ENCODE measurements around the gene ASB3. TPM values are rescaled to one million over a fixed set of nuclear protein-coding genes. Genes with fewer than 3 reads are reported as not detected.
"Not testable (repeated sequence)": the region's sequence is repeated elsewhere in the genome, so short reads cannot be mapped to it uniquely, and the experiment has no call there.

ASB3 gene
- total RNA-seq, 2 experiments from 2014 or later = 21.1 to 21.9 TPM

- H3K27ac Mint-ChIP-seq = no peak overlapping the region
- POLR2A ChIA-PET = interaction anchor here (2.9 kb wide), 1 partner anchor 15 kb away, joined by 11 read pairs; the partner anchor contains the start of gene CHAC2
- CTCF ChIA-PET = interaction anchor here (1.2 kb wide), 1 partner anchor 15 kb away, joined by 3 read pairs; the partner anchor contains the start of gene CHAC2
These were observed 4.1 kb downstream of the ASB3 start for GRCh38 chr2:53782676-53783075.

DNA sequence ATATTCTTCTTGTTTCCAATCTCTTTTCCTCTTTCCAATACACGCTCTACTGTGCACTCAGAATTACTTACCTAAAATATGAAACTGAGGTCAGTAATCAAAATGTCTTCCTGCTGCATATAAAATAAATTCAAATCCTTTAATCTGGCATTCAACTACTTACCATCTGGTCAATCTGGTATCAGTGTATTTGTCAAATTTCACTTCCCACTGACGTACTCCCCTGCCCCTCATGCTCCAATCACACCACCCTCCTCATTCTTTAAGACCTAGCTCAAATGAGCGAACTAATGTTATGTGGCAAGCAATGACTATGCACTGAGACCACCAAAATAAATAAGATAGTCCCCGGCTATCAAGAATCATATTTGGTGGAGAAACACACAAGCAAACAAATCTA, 6.7 kb downstream of the ASB3 start:
- Mint-ChIP-seq H3K36me3 (peaks cover 20% of the 10 kb centered on the region), H3K4me3 (no peak overlapping the region), H3K9me3 (no peaks in the 10 kb centered on the region), H3K27me3 (no peaks in the 10 kb centered on the region), H3K4me1 (ENCODE audit: low read depth) (peaks cover 25% of the 10 kb centered on the region), H3K27ac (no peak overlapping the region)
- ChIA-PET CTCF (no interaction called here), POLR2A (interaction anchor here (1.7 kb wide), 1 partner anchor 10 kb away, joined by 5 read pairs; no protein-coding TSS in a partner anchor)
- intact Hi-C loops (cut with micrococcal nuclease) = loop anchor here (10.0 kb wide), 1 partner anchor 795 kb away; no protein-coding TSS in a partner anchor
- no peak for DNase-seq

More at GRCh38 chr2:53782676-53783075, 4.1 kb downstream of the ASB3 start:
- no peak for DNase-seq
- Mint-ChIP-seq H3K4me3 (no peak overlapping the region), H3K4me1 (ENCODE audit: low read depth) (peaks cover 27% of the 10 kb centered on the region), H3K27me3 (no peaks in the 10 kb centered on the region), H3K9me3 (no peaks in the 10 kb centered on the region), H3K36me3 (peaks cover 13% of the 10 kb centered on the region)
- intact Hi-C loops (cut with micrococcal nuclease) = loop anchor here (10.0 kb wide), 1 partner anchor 792 kb away; no protein-coding TSS in a partner anchor

DNA sequence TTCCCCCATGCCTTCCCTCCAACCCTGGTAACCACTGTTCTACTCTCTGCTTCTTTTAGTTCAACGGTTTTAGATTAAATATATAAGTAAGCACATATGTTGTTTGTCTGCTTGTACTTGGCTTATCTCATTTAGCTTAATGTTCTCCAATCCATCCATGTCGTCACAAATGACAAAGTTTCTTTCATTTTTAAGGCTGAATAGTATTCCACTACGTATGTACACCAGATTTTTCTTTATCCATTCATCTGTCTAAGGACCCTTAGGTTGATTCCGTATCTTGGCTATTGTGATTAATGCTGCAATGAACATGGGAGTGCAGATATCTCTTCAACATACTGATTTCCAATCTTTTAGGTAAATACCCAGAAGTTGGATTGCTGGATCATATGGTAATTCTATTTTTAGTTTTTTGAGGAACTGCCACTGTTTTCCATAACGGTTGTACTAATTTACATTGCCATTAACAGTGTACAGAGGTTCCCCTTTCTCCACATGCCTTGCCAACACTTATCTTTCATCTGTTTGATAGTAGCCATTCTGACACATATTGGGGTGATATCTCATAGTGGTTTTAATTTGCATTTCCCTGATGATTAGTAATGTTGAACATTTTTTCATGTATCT, 8.1 kb downstream of the ASB3 start:
- no peaks in the 10 kb centered on the region for H3K27me3 Mint-ChIP-seq
- no peak overlapping the region for H3K27ac Mint-ChIP-seq
- H3K4me3 Mint-ChIP-seq = no peak overlapping the region
- ChIA-PET CTCF (no interaction called here), POLR2A (no interaction called here)
- no peaks in the 10 kb centered on the region for H3K9me3 Mint-ChIP-seq
- H3K36me3 Mint-ChIP-seq = peaks cover 23% of the 10 kb centered on the region
- intact Hi-C loops (cut with micrococcal nuclease) = no loop called here
- H3K4me1 Mint-ChIP-seq (ENCODE audit: low read depth) = peaks cover 12% of the 10 kb centered on the region
- DNase-seq = no peak

- Mint-ChIP-seq H3K4me3 (no peak overlapping the region), H3K27me3 (no peaks in the 10 kb centered on the region), H3K27ac (peak overlapping the region; percentile 4), H3K4me1 (ENCODE audit: low read depth) (peaks cover 10% of the 10 kb centered on the region), H3K36me3 (peaks cover 27% of the 10 kb centered on the region), H3K9me3 (no peaks in the 10 kb centered on the region)
- POLR2A ChIA-PET = interaction anchor here (1.7 kb wide), 1 partner anchor 9 kb away, joined by 9 read pairs; the partner anchor contains the start of gene CHAC2
- intact Hi-C loops (cut with micrococcal nuclease) = no loop called here
- DNase-seq = no peak
- CTCF ChIA-PET = no interaction called here
These were observed 9.6 kb downstream of the ASB3 start for GRCh38 chr2:53777134-53777533.

DNA sequence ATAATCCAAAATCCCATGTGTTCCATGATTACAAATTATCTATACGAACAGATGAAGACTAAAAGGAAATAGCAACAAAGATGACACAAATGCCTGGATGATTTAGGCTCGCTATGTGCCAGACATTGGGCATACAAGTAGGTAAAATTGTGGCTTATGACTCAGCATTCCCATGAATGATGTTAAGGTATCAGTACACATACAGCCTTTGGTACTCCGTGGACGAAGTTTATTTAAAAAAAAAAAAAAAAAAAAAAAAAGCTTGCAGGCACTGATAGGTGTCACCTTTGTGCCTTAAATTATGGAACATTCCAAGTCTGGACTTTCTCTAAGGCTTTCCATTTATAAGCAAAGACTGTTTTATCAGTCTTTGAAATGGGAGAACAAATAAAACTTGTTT, 16.5 kb downstream of the ASB3 start:
- H3K27ac Mint-ChIP-seq = no peak overlapping the region
- ChIA-PET POLR2A (interaction anchor here (1.4 kb wide), 1 partner anchor 11 kb away, joined by 5 read pairs; no protein-coding TSS in a partner anchor), CTCF (interaction anchor here (1.9 kb wide), 1 partner anchor 16 kb away, joined by 7 read pairs; no protein-coding TSS in a partner anchor)
- no peak overlapping the region for H3K4me3 Mint-ChIP-seq
- intact Hi-C loops (cut with micrococcal nuclease) = no loop called here
- H3K4me1 Mint-ChIP-seq (ENCODE audit: low read depth) = peaks cover 27% of the 10 kb centered on the region
- peaks cover 17% of the 10 kb centered on the region for H3K36me3 Mint-ChIP-seq
- H3K9me3 Mint-ChIP-seq = no peaks in the 10 kb centered on the region
- H3K27me3 Mint-ChIP-seq = no peaks in the 10 kb centered on the region
- DNase-seq = no peak

GRCh38 chr2:53769318-53769945, 17.3 kb downstream of the ASB3 start:
- ChIA-PET POLR2A (interaction anchor here (1.0 to 3.6 kb wide), 3 partner anchors 11 to 24 kb away, joined by 3 to 43 read pairs (median 5); partner anchors contain the start of genes ASB3 and ERLEC1), CTCF (interaction anchor here (1.9 kb wide), 1 partner anchor 17 kb away, joined by 7 read pairs; no protein-coding TSS in a partner anchor)
- no peaks in the 10 kb centered on the region for H3K27me3 Mint-ChIP-seq
- peaks cover 19% of the 10 kb centered on the region for H3K36me3 Mint-ChIP-seq
- intact Hi-C loops (cut with micrococcal nuclease) = loop anchor here (5.0 to 10.0 kb wide), 3 partner anchors 198 to 955 kb away; partner anchors contain the start of gene EML6
- no peak for DNase-seq
- H3K4me1 Mint-ChIP-seq (ENCODE audit: low read depth) = peaks cover 27% of the 10 kb centered on the region
- no peaks in the 10 kb centered on the region for H3K9me3 Mint-ChIP-seq
- H3K4me3 Mint-ChIP-seq = peak overlapping the region; percentile 93
- H3K27ac Mint-ChIP-seq = no peak overlapping the region

- Mint-ChIP-seq H3K27ac (peak overlapping the region; percentile 97), H3K36me3 (peaks cover 22% of the 10 kb centered on the region)
- CTCF ChIA-PET = interaction anchor here (0.7 to 1.7 kb wide), 3 partner anchors 14 to 227 kb away, joined by 3 to 10 read pairs (median 4); partner anchors contain the start of gene ERLEC1
These were observed 18.6 kb downstream of the ASB3 start for GRCh38 chr2:53768242-53768542.

GRCh38 chr2:53767405-53768241, 19.1 kb downstream of the ASB3 start, which contains the start of gene CHAC2:
Gene CHAC2 (plus strand): TSS chr2:53767804. CDS start chr2:53767887, 83 bp downstream.
- Mint-ChIP-seq H3K9me3 (no peaks in the 10 kb centered on the region), H3K4me1 (ENCODE audit: low read depth) (peaks cover 27% of the 10 kb centered on the region), H3K27ac (peak within 1 kb of the TSS; percentile 97), H3K4me3 (peak within 1 kb of the TSS; percentile 93), H3K36me3 (peaks cover 25% of the 10 kb centered on the region), H3K27me3 (no peaks in the 10 kb centered on the region)
- intact Hi-C loops (cut with micrococcal nuclease) = loop anchor here (1.0 to 10.0 kb wide), 5 partner anchors 16 to 957 kb away; partner anchors contain the start of genes EML6 and ERLEC1
- DNase-seq = peak; percentile 91
- POLR2A ChIA-PET = interaction anchor here (0.7 to 3.6 kb wide), 10 partner anchors 9 to 1851 kb away, joined by 3 to 43 read pairs (median 5); partner anchors contain the start of genes ASB3, ERLEC1, PPP4R3B and PSME4
- CTCF ChIA-PET = interaction anchor here (0.7 to 1.7 kb wide), 4 partner anchors 15 to 228 kb away, joined by 3 to 10 read pairs (median 4); partner anchors contain the start of gene ERLEC1

More at GRCh38 chr2:53768242-53768542, 18.6 kb downstream of the ASB3 start:
- Mint-ChIP-seq H3K9me3 (no peaks in the 10 kb centered on the region), H3K4me1 (ENCODE audit: low read depth) (peaks cover 27% of the 10 kb centered on the region), H3K27me3 (no peaks in the 10 kb centered on the region), H3K4me3 (peak overlapping the region; percentile 93)
- no peak for DNase-seq
- intact Hi-C loops (cut with micrococcal nuclease) = loop anchor here (5.0 to 10.0 kb wide), 3 partner anchors 199 to 957 kb away; partner anchors contain the start of gene EML6
- POLR2A ChIA-PET = interaction anchor here (0.7 to 3.6 kb wide), 6 partner anchors 8 to 1850 kb away, joined by 4 to 43 read pairs (median 7); partner anchors contain the start of genes ASB3, ERLEC1, PPP4R3B and PSME4

GRCh38 chr2:53765767-53766166, 21.0 kb downstream of the ASB3 start:
- no peaks in the 10 kb centered on the region for H3K9me3 Mint-ChIP-seq
- intact Hi-C loops (cut with micrococcal nuclease) = loop anchor here (5.0 to 10.0 kb wide), 3 partner anchors 202 to 959 kb away; partner anchors contain the start of gene EML6
- H3K36me3 Mint-ChIP-seq = peaks cover 19% of the 10 kb centered on the region
- no peak for DNase-seq
- POLR2A ChIA-PET = interaction anchor here (1.7 kb wide), 1 partner anchor 31 kb away, joined by 4 read pairs; no protein-coding TSS in a partner anchor
- CTCF ChIA-PET = interaction anchor here (0.7 kb wide), 1 partner anchor 50 kb away, joined by 3 read pairs; no protein-coding TSS in a partner anchor
- no peaks in the 10 kb centered on the region for H3K27me3 Mint-ChIP-seq
- H3K4me3 Mint-ChIP-seq = no peak overlapping the region
- H3K4me1 Mint-ChIP-seq (ENCODE audit: low read depth) = peaks cover 23% of the 10 kb centered on the region
- no peak overlapping the region for H3K27ac Mint-ChIP-seq

- H3K27me3 Mint-ChIP-seq; CTCF ChIA-PET; H3K4me3 Mint-ChIP-seq; H3K27ac Mint-ChIP-seq; DNase-seq; H3K4me1 Mint-ChIP-seq (ENCODE audit: low read depth); POLR2A ChIA-PET; intact Hi-C loops (cut with micrococcal nuclease); H3K9me3 Mint-ChIP-seq: not testable (repeated sequence)
- peaks cover 15% of the 10 kb centered on the region for H3K36me3 Mint-ChIP-seq
These were observed 29.5 kb downstream of the ASB3 start for GRCh38 chr2:53757206-53757605.

DNA sequence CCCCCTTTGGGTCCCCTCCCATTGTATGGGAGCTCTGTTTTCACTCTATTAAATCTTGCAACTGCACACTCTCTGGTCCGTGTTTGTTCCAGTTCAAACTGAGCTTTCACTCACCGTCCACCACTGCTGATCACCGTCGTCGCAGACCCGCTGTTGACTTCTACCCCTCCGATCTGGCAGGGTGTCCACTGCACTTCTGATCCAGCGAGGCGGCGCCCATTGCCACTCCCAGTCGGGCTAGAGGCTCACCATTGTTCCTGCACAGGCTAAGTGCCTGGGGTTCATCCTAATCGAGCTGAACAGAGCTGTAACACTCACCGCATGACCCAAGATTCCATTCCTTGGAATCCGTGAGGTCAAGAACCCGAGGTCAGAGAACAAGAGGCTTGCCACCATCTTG, 30.1 kb downstream of the ASB3 start:
- ChIA-PET POLR2A (interaction anchor here (0.6 to 1.0 kb wide), 2 partner anchors 11 to 85 kb away, joined by 3 to 4 read pairs; partner anchors contain the start of gene CHAC2), CTCF (no interaction called here)
- no peak for DNase-seq
- Mint-ChIP-seq H3K27ac (no peak overlapping the region), H3K4me3 (no peak overlapping the region), H3K27me3 (no peaks in the 10 kb centered on the region), H3K9me3 (no peaks in the 10 kb centered on the region), H3K4me1 (ENCODE audit: low read depth) (peaks cover 15% of the 10 kb centered on the region), H3K36me3 (peaks cover 15% of the 10 kb centered on the region)
- intact Hi-C loops (cut with micrococcal nuclease) = no loop called here
